HG03378 (cell line): Measurements from ENCODE around the gene RSBN1L.
"Not testable (repeated sequence)": the region's sequence is repeated elsewhere in the genome, so short reads cannot be mapped to it uniquely, and the experiment has no call there.

Experiments used
- ATAC-seq: cut with Tn5 transposase; IDR thresholded peaks from one replicate; pipeline ENCODE4 v1.9.1; 2021; ENCODE audit warnings: mild to moderate bottlenecking, moderate library complexity; ENCODE audit not compliant: unreplicated experiment

Gene RSBN1L

GRCh38 chr7:77696057-77696642 lies at the start of gene RSBN1L:
Gene RSBN1L (plus strand): TSS chr7:77696459. CDS start chr7:77696470, 11 bp downstream.
- ATAC-seq, result peak; percentile 95

- ATAC-seq, result no peak
These were observed 47.4 kb upstream of the RSBN1L start for GRCh38 chr7:77648742-77649338.

GRCh38 chr7:77649716-77650349 lies 46.4 kb upstream of the RSBN1L start:
- no peak for ATAC-seq

GRCh38 chr7:77651575-77652162 lies 44.6 kb upstream of the RSBN1L start:
- no peak for ATAC-seq

GRCh38 chr7:77652826-77653225 lies 43.4 kb upstream of the RSBN1L start:
- not testable (repeated sequence) for ATAC-seq

GRCh38 chr7:77653572-77653971 lies 42.7 kb upstream of the RSBN1L start:
- no peak for ATAC-seq

GRCh38 chr7:77655356-77655755 lies 40.9 kb upstream of the RSBN1L start:
- no peak for ATAC-seq

GRCh38 chr7:77655836-77656455 lies 40.3 kb upstream of the RSBN1L start:
- no peak for ATAC-seq

GRCh38 chr7:77657427-77658224 lies 38.6 kb upstream of the RSBN1L start:
- ATAC-seq, result no peak

- ATAC-seq, result no peak
These were observed 37.3 kb upstream of the RSBN1L start for GRCh38 chr7:77658928-77659327.

GRCh38 chr7:77661816-77662215 lies 34.4 kb upstream of the RSBN1L start:
- no peak for ATAC-seq

GRCh38 chr7:77662869-77663268 lies 33.4 kb upstream of the RSBN1L start:
- ATAC-seq, result no peak

GRCh38 chr7:77664715-77665114 lies 31.5 kb upstream of the RSBN1L start:
- no peak for ATAC-seq

GRCh38 chr7:77665161-77665560 lies 31.1 kb upstream of the RSBN1L start:
- ATAC-seq, result no peak

GRCh38 chr7:77667459-77668086 lies 28.7 kb upstream of the RSBN1L start:
- no peak for ATAC-seq

- ATAC-seq, result peak; percentile 80
These were observed 21.4 kb upstream of the RSBN1L start for GRCh38 chr7:77674878-77675277.

- ATAC-seq, result no peak
These were observed 16.7 kb upstream of the RSBN1L start for GRCh38 chr7:77679608-77680007.

- no peak for ATAC-seq
These were observed 16.0 kb upstream of the RSBN1L start for GRCh38 chr7:77680266-77680665.

- no peak for ATAC-seq
These were observed 12.2 kb upstream of the RSBN1L start for GRCh38 chr7:77684030-77684429.

GRCh38 chr7:77685233-77685632 lies 11.0 kb upstream of the RSBN1L start:
- no peak for ATAC-seq
